H9 (cell line): ENCODE data around the gene C1GALT1C1. TPM values are rescaled to one million over a fixed set of nuclear protein-coding genes. Genes with fewer than 3 reads are reported as not detected.

Experiments used
- DNase-seq: peaks from one replicate; pipeline ENCODE4 v3.0.0-alpha.2; 2017
- H2AFZ ChIP-seq: one replicate; pipeline ENCODE4 v1.6.1; 2013; ENCODE audit warnings: mild to moderate bottlenecking, low read length, control low read depth, moderate library complexity
- H2AK5ac ChIP-seq: 2 replicates; pipeline ENCODE4 v1.6.1; 2013; ENCODE audit warnings: low read length, control low read depth, mixed read lengths; ENCODE audit not compliant: insufficient read length
- H2BK120ac ChIP-seq: one replicate; pipeline ENCODE4 v1.6.1; 2013; ENCODE audit warnings: low read depth, mild to moderate bottlenecking, low read length, control low read depth, inconsistent platforms; ENCODE audit not compliant: poor library complexity, severe bottlenecking
- H2BK12ac ChIP-seq: 2 replicates; pipeline ENCODE4 v1.6.1; 2013; ENCODE audit warnings: low read length, control low read depth, mixed read lengths, low read depth; ENCODE audit not compliant: insufficient read length
- H2BK15ac ChIP-seq: 2 replicates; pipeline ENCODE4 v1.6.1; 2013; ENCODE audit warnings: low read depth, low read length, control low read depth
- H2BK20ac ChIP-seq: one replicate; pipeline ENCODE4 v1.6.1; 2013; ENCODE audit warnings: low read depth, mild to moderate bottlenecking, low read length, control low read depth, inconsistent platforms; ENCODE audit not compliant: poor library complexity, severe bottlenecking
- H2BK5ac ChIP-seq: 2 replicates; pipeline ENCODE4 v1.6.1; 2013; ENCODE audit warnings: low read length, control low read depth, mixed read lengths; ENCODE audit not compliant: insufficient read length
- H3K14ac ChIP-seq: 2 replicates; pipeline ENCODE4 v1.6.1; 2013; ENCODE audit warnings: low read length, control low read depth; ENCODE audit not compliant: insufficient read depth
- H3K18ac ChIP-seq: 2 replicates; pipeline ENCODE4 v1.6.1; 2013; ENCODE audit warnings: low read depth, mild to moderate bottlenecking, mixed read lengths, low read length, control low read depth; ENCODE audit not compliant: insufficient read length
- H3K23ac ChIP-seq: 2 replicates; pipeline ENCODE4 v1.6.1; 2013; ENCODE audit warnings: low read length, control low read depth, mixed read lengths, low read depth; ENCODE audit not compliant: insufficient read length
- H3K23me2 ChIP-seq: 2 replicates; pipeline ENCODE4 v1.6.1; 2013; ENCODE audit warnings: low read depth, mild to moderate bottlenecking, mixed read lengths, low read length, control low read depth; ENCODE audit not compliant: insufficient read length, poor library complexity, severe bottlenecking
- H3K27ac ChIP-seq: 2 replicates; pipeline ENCODE4 v1.5.1; 2013; ENCODE audit warnings: low read length, control low read depth, mixed read lengths, low read depth; ENCODE audit not compliant: insufficient read length
- H3K27me3 ChIP-seq: 2 replicates; pipeline ENCODE4 v1.6.1; 2013; ENCODE audit warnings: low read length, control low read depth, inconsistent platforms; ENCODE audit not compliant: insufficient read depth
- H3K4ac ChIP-seq: 2 replicates; pipeline ENCODE4 v1.6.1; 2013; ENCODE audit warnings: low read depth, mild to moderate bottlenecking, control low read depth, inconsistent platforms, low read length, moderate library complexity
- H3K4me1 ChIP-seq: 2 replicates; pipeline ENCODE4 v1.6.1; 2013; ENCODE audit warnings: low read length, control low read depth, inconsistent platforms; ENCODE audit not compliant: insufficient read depth
- H3K4me2 ChIP-seq: 2 replicates; pipeline ENCODE4 v1.6.1; 2013; ENCODE audit warnings: low read length, control low read depth, mixed read lengths; ENCODE audit not compliant: insufficient read length, insufficient read depth
- H3K56ac ChIP-seq: 2 replicates; pipeline ENCODE4 v1.6.1; 2013; ENCODE audit warnings: low read depth, mild to moderate bottlenecking, mixed read lengths, low read length, control low read depth; ENCODE audit not compliant: insufficient read length
- H3K79me1 ChIP-seq: 2 replicates; pipeline ENCODE4 v1.6.1; 2013; ENCODE audit warnings: low read depth, mild to moderate bottlenecking, moderate library complexity, low read length, control low read depth, inconsistent platforms; ENCODE audit not compliant: insufficient read depth, poor library complexity, severe bottlenecking
- H3K79me2 ChIP-seq: 2 replicates; pipeline ENCODE4 v1.6.1; 2013; ENCODE audit warnings: low read length, control low read depth, inconsistent platforms; ENCODE audit not compliant: insufficient read depth
- H3K9ac ChIP-seq: 2 replicates; pipeline ENCODE4 v1.6.1; 2013; ENCODE audit warnings: low read length, control low read depth, mixed read lengths; ENCODE audit not compliant: insufficient read length; ENCODE audit errors: extremely low read depth
- H3K9me3 ChIP-seq: one replicate; pipeline ENCODE4 v1.6.1; 2013; ENCODE audit warnings: low read depth, low read length, inconsistent platforms; ENCODE audit not compliant: control insufficient read depth
- H3T11ph ChIP-seq: one replicate; pipeline ENCODE4 v1.6.1; 2013; ENCODE audit warnings: mild to moderate bottlenecking, low read length, control low read depth, inconsistent platforms
- H4K20me1 ChIP-seq: one replicate; pipeline ENCODE4 v1.6.1; 2013; ENCODE audit not compliant: control insufficient read depth, insufficient read length, insufficient read depth
- H4K5ac ChIP-seq: 2 replicates; pipeline ENCODE4 v1.6.1; 2013; ENCODE audit warnings: low read depth, mild to moderate bottlenecking, mixed read lengths, low read length, control low read depth; ENCODE audit not compliant: insufficient read length
- H4K8ac ChIP-seq: replicated peaks from 2 replicates; pipeline ENCODE4 v1.6.1; 2013; ENCODE audit warnings: low read length, control low read depth, mixed read lengths, low read depth; ENCODE audit not compliant: insufficient read length
- H4K91ac ChIP-seq: 2 replicates; pipeline ENCODE4 v1.6.1; 2013; ENCODE audit warnings: low read depth, mild to moderate bottlenecking, moderate library complexity, mixed read lengths, low read length, control low read depth; ENCODE audit not compliant: insufficient read length
- H3K27ac Mint-ChIP-seq, 3 experiments: 2 replicates in 2 of 3; 3 replicates in 1 of 3; pipeline ENCODE4 v1.8.0; 2020 to 2021; ENCODE audit warnings: mixed read lengths in 3 of 3, mild to moderate bottlenecking in 1 of 3, moderate library complexity in 1 of 3
- H3K27me3 Mint-ChIP-seq: 2 replicates; pipeline ENCODE4 v1.8.0; 2021; ENCODE audit warnings: low read depth, mild to moderate bottlenecking, moderate library complexity, mixed read lengths
- H3K36me3 Mint-ChIP-seq, 3 experiments: 2 replicates in 2 of 3; 3 replicates in 1 of 3; pipeline ENCODE4 v1.8.0; 2020 to 2021; ENCODE audit warnings: low read depth in 3 of 3, mixed read lengths in 3 of 3; ENCODE audit not compliant: insufficient read depth in 1 of 3
- H3K4me1 Mint-ChIP-seq, 2 experiments: 2 replicates each; pipeline ENCODE4 v1.8.0; 2020; ENCODE audit warnings: mixed read lengths in 2 of 2
- H3K4me3 Mint-ChIP-seq, 2 experiments: 2 replicates in 1 of 2; 3 replicates in 1 of 2; pipeline ENCODE4 v1.8.0; 2020 to 2021; ENCODE audit warnings: mild to moderate bottlenecking in 2 of 2, mixed read lengths in 2 of 2, moderate library complexity in 1 of 2
- H3K9me3 Mint-ChIP-seq, 2 experiments: 2 replicates in 1 of 2; 3 replicates in 1 of 2; pipeline ENCODE4 v1.8.0; 2020; ENCODE audit warnings: mild to moderate bottlenecking in 2 of 2, mixed read lengths in 2 of 2, moderate library complexity in 1 of 2
- WGBS: extraction: QIAGEN DNeasy Blood & Tissue Kit; methylation state at CpG from one replicate; pipeline ENCODE4 v1.1.7; 2013; ENCODE audit warnings: missing lambda C conversion rate, low lambda C conversion rate, mixed read lengths; ENCODE audit not compliant: insufficient read length; ENCODE audit errors: extremely low coverage; 5-methylcytosine and 5-hydroxymethylcytosine counted together
- total RNA-seq: library from RNA; stranded (reverse); gene quantifications from 2 replicates; pipeline ENCODE4 v1.2.1, GENCODE V29; 2021
- TF ChIP-seq, protein P1 (sequence below): fragments of 200-600 bp; sonication (generic); conservative IDR thresholded peaks from 3 replicates; pipeline ENCODE4 v1.8.0; 2021; ENCODE audit warnings: antibody characterized with exemption, mild to moderate bottlenecking

The C1GALT1C1 gene
- total RNA-seq, 1 experiment from 2014 or later = 16.0 TPM

GRCh38 chrX:120660637-120661036, 30.8 kb upstream of the C1GALT1C1 start:
- TF ChIP-seq, protein P1, sequence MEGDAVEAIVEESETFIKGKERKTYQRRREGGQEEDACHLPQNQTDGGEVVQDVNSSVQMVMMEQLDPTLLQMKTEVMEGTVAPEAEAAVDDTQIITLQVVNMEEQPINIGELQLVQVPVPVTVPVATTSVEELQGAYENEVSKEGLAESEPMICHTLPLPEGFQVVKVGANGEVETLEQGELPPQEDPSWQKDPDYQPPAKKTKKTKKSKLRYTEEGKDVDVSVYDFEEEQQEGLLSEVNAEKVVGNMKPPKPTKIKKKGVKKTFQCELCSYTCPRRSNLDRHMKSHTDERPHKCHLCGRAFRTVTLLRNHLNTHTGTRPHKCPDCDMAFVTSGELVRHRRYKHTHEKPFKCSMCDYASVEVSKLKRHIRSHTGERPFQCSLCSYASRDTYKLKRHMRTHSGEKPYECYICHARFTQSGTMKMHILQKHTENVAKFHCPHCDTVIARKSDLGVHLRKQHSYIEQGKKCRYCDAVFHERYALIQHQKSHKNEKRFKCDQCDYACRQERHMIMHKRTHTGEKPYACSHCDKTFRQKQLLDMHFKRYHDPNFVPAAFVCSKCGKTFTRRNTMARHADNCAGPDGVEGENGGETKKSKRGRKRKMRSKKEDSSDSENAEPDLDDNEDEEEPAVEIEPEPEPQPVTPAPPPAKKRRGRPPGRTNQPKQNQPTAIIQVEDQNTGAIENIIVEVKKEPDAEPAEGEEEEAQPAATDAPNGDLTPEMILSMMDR = no peak
- Histone ChIP-seq H3K79me2 (no peaks in the 10 kb centered on the region), H3K27ac (no peak overlapping the region), H2BK120ac (no peak overlapping the region), H3K9ac (no peak overlapping the region), H3K9me3 (peaks cover 19% of the 10 kb centered on the region), H3K14ac (no peak overlapping the region), H4K5ac (no peak overlapping the region), H3K4me1 (no peaks in the 10 kb centered on the region), H3K4ac (no peak overlapping the region), H3T11ph (no peak overlapping the region), H2BK12ac (no peak overlapping the region), H3K56ac (no peak overlapping the region), H4K8ac (no peak overlapping the region), H4K91ac (no peak overlapping the region), H2AK5ac (no peak overlapping the region), H2AFZ (no peak overlapping the region), H2BK5ac (no peak overlapping the region), H3K18ac (no peak overlapping the region), H4K20me1 (no peaks in the 10 kb centered on the region), H2BK15ac (no peak overlapping the region), H3K4me2 (no peak overlapping the region), H3K79me1 (no peaks in the 10 kb centered on the region), H3K27me3 (no peaks in the 10 kb centered on the region), H3K23ac (no peak overlapping the region), H2BK20ac (no peak overlapping the region), H3K23me2 (no peaks in the 10 kb centered on the region)
- Mint-ChIP-seq H3K4me1 (peaks cover 13 to 18% of the 10 kb centered on the region in 2 experiments), H3K4me3 (no peak overlapping the region), H3K27me3 (no peaks in the 10 kb centered on the region; the same call in 1 of the 2 replicates), H3K36me3 (no peaks in the 10 kb centered on the region), H3K27ac (no peak overlapping the region), H3K9me3 (peaks cover 48 to 62% of the 10 kb centered on the region in 2 experiments)
- WGBS = no CpG with 5 or more reads among the region's 6 CpGs
- no peak for DNase-seq
